HepG2 (cell line): Measurements from ENCODE around the gene EML2. TPM values are rescaled to one million over a fixed set of nuclear protein-coding genes. Genes with fewer than 3 reads are reported as not detected.

Source experiments
- CBFB ChIP-seq: sonication (generic); formaldehyde crosslinking; IDR thresholded peaks from 2 replicates; pipeline ENCODE4 v1.4.0; 2020; ENCODE audit warnings: missing genetic modification reagents
- HMG20B ChIP-seq: conservative IDR thresholded peaks from 2 replicates; pipeline ENCODE4 v1.6.1; 2016; ENCODE audit warnings: missing genetic modification reagents, missing compliant biosample characterization
- IRF2 ChIP-seq: IDR thresholded peaks from 2 replicates; pipeline ENCODE4 v1.6.1; 2018; ENCODE audit warnings: missing genetic modification reagents, missing compliant biosample characterization
- MTF1 ChIP-seq: sonication (generic); formaldehyde crosslinking; IDR thresholded peaks from 2 replicates; pipeline ENCODE4 v1.5.0; 2020; ENCODE audit warnings: missing genetic modification reagents
- PCBP1 ChIP-seq: fragments of 200-400 bp; formaldehyde crosslinking; IDR thresholded peaks from 2 replicates; pipeline ENCODE4 v1.6.1; 2017; ENCODE audit warnings: mild to moderate bottlenecking, low read depth, low read length, borderline replicate concordance
- THAP7 ChIP-seq: sonication (generic); formaldehyde crosslinking; IDR thresholded peaks from 2 replicates; pipeline ENCODE4 v1.8.1; 2023; ENCODE audit warnings: mild to moderate bottlenecking, missing genetic modification reagents
- ZNF7 ChIP-seq: IDR thresholded peaks from 2 replicates; pipeline ENCODE4 v1.6.1; 2016; ENCODE audit warnings: missing biosample characterization, missing genetic modification reagents
- ZNF749 ChIP-seq: sonication (generic); formaldehyde crosslinking; IDR thresholded peaks from 2 replicates; pipeline ENCODE4 v1.8.0; 2022; ENCODE audit warnings: mild to moderate bottlenecking, missing genetic modification reagents, moderate library complexity, borderline replicate concordance
- polyA plus RNA-seq, 8 experiments: library from polyadenylated mRNA; depleted of rRNA in 3 of 8; stranded (reverse) in 7 of 8; unstranded in 1 of 8; fragments of >200 nt; fragmentation: Illumina TruSeq in 4 of 8; extraction: Trizol in 4 of 8; gene quantifications; 2 replicates each; pipeline versions ENCODE4 v1.2.1 to v1.2.3, GENCODE V29; 2011 to 2016; ENCODE audit warnings: low read depth in 4 of 8, missing spikeins in 1 of 8, mixed read lengths in 1 of 8; ENCODE audit not compliant: insufficient read depth in 1 of 8
- total RNA-seq, 5 experiments: library from RNA; depleted of rRNA; stranded (reverse); fragments of >200 nt; fragmentation: Illumina TruSeq; extraction: Trizol; gene quantifications; 2 replicates each; pipeline ENCODE4 v1.2.3, GENCODE V29; 2016; ENCODE audit warnings: low read depth in 1 of 5
- TF ChIP-seq, protein P1 (sequence below), 2 experiments: fragments of 450-650 bp in 1 of 2; sonication (generic) in 1 of 2; formaldehyde crosslinking in 1 of 2; IDR thresholded peaks; 2 replicates each; pipeline versions ENCODE4 v1.6.1 to v1.8.0; 2016 to 2022; ENCODE audit warnings: antibody characterized with exemption in 1 of 2, mild to moderate bottlenecking in 1 of 2, missing genetic modification reagents in 1 of 2
- TF ChIP-seq, protein P2 (sequence below): sonication (generic); formaldehyde crosslinking; IDR thresholded peaks from 2 replicates; pipeline ENCODE4 v1.4.0; 2020; ENCODE audit warnings: missing genetic modification reagents, low read depth, mild to moderate bottlenecking, borderline replicate concordance
- TF ChIP-seq, protein P3 (sequence below): sonication (generic); formaldehyde crosslinking; IDR thresholded peaks from 2 replicates; pipeline ENCODE4 v1.4.0; 2020; ENCODE audit warnings: missing genetic modification reagents
- TF ChIP-seq, protein P4 (sequence below): sonication (generic); formaldehyde crosslinking; IDR thresholded peaks from 2 replicates; pipeline ENCODE4 v1.5.0; 2020; ENCODE audit warnings: missing genetic modification reagents

The EML2 gene
- total and polyA plus RNA-seq, 2 of the 13 experiments (the other 11 are each of a cell fraction or from before 2014, with no cell fraction given): 7.3 to 12.9 TPM

GRCh38 chr19:45657520-45658167, 18.4 kb upstream of the EML2 start (continued):
- TF ChIP-seq, protein P1, sequence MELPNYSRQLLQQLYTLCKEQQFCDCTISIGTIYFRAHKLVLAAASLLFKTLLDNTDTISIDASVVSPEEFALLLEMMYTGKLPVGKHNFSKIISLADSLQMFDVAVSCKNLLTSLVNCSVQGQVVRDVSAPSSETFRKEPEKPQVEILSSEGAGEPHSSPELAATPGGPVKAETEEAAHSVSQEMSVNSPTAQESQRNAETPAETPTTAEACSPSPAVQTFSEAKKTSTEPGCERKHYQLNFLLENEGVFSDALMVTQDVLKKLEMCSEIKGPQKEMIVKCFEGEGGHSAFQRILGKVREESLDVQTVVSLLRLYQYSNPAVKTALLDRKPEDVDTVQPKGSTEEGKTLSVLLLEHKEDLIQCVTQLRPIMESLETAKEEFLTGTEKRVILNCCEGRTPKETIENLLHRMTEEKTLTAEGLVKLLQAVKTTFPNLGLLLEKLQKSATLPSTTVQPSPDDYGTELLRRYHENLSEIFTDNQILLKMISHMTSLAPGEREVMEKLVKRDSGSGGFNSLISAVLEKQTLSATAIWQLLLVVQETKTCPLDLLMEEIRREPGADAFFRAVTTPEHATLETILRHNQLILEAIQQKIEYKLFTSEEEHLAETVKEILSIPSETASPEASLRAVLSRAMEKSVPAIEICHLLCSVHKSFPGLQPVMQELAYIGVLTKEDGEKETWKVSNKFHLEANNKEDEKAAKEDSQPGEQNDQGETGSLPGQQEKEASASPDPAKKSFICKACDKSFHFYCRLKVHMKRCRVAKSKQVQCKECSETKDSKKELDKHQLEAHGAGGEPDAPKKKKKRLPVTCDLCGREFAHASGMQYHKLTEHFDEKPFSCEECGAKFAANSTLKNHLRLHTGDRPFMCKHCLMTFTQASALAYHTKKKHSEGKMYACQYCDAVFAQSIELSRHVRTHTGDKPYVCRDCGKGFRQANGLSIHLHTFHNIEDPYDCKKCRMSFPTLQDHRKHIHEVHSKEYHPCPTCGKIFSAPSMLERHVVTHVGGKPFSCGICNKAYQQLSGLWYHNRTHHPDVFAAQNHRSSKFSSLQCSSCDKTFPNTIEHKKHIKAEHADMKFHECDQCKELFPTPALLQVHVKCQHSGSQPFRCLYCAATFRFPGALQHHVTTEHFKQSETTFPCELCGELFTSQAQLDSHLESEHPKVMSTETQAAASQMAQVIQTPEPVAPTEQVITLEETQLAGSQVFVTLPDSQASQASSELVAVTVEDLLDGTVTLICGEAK (IDR thresholded peaks at IDR 0.05): no peak
- TF ChIP-seq, protein P1 (CRISPR knock-in tag; IDR thresholded peaks at IDR 0.05): no peak
- TF ChIP-seq THAP7 (CRISPR knock-in tag): no peak
- no peak for TF ChIP-seq PCBP1
- no peak for TF ChIP-seq ZNF749 (CRISPR knock-in tag)
- TF ChIP-seq IRF2: no peak
- no peak for TF ChIP-seq CBFB (CRISPR knock-in tag)
- no peak for TF ChIP-seq MTF1 (CRISPR knock-in tag)
- TF ChIP-seq, protein P2, sequence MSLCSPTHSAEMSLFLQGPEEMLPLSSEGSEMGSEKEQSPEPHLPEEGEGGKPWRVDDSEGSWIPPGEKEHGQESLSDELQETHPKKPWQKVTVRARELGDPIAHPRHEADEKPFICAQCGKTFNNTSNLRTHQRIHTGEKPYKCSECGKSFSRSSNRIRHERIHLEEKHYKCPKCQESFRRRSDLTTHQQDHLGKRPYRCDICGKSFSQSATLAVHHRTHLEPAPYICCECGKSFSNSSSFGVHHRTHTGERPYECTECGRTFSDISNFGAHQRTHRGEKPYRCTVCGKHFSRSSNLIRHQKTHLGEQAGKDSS (CRISPR knock-in tag): no peak
- TF ChIP-seq, protein P3, sequence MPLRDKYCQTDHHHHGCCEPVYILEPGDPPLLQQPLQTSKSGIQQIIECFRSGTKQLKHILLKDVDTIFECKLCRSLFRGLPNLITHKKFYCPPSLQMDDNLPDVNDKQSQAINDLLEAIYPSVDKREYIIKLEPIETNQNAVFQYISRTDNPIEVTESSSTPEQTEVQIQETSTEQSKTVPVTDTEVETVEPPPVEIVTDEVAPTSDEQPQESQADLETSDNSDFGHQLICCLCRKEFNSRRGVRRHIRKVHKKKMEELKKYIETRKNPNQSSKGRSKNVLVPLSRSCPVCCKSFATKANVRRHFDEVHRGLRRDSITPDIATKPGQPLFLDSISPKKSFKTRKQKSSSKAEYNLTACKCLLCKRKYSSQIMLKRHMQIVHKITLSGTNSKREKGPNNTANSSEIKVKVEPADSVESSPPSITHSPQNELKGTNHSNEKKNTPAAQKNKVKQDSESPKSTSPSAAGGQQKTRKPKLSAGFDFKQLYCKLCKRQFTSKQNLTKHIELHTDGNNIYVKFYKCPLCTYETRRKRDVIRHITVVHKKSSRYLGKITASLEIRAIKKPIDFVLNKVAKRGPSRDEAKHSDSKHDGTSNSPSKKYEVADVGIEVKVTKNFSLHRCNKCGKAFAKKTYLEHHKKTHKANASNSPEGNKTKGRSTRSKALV (CRISPR knock-in tag): no peak
- TF ChIP-seq, protein P4, sequence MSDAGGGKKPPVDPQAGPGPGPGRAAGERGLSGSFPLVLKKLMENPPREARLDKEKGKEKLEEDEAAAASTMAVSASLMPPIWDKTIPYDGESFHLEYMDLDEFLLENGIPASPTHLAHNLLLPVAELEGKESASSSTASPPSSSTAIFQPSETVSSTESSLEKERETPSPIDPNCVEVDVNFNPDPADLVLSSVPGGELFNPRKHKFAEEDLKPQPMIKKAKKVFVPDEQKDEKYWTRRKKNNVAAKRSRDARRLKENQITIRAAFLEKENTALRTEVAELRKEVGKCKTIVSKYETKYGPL (CRISPR knock-in tag): no peak
- TF ChIP-seq ZNF7 (CRISPR knock-in tag): no peak
- TF ChIP-seq HMG20B: no peak
